Neural progenitor cell (in vitro differentiated cells): ENCODE data around the gene ELOVL1. TPM values are rescaled to one million over a fixed set of nuclear protein-coding genes. Genes with fewer than 3 reads are reported as not detected.

Experiments used
- DNase-seq: peaks from one replicate; pipeline ENCODE4 v3.0.0-alpha.2; 2016; ENCODE audit warnings: low spot score
- H2AFZ ChIP-seq: fragments of 200-600 bp; sonication (generic); replicated peaks from 2 replicates; pipeline ENCODE4 v1.6.1; 2016; ENCODE audit warnings: antibody characterized with exemption
- H3F3A ChIP-seq: fragments of 200-600 bp; sonication (generic); 2 replicates; pipeline ENCODE4 v1.6.1; 2016; ENCODE audit warnings: antibody characterized with exemption, low read depth
- H3K27ac ChIP-seq: fragments of 200-600 bp; sonication (generic); 2 replicates; pipeline ENCODE4 v1.5.1; 2016; ENCODE audit warnings: mild to moderate bottlenecking
- H3K27me3 ChIP-seq: fragments of 200-600 bp; sonication (generic); 2 replicates; pipeline ENCODE4 v1.6.1; 2016; ENCODE audit warnings: mild to moderate bottlenecking, moderate library complexity
- H3K36me3 ChIP-seq: fragments of 200-600 bp; sonication (generic); 2 replicates; pipeline ENCODE4 v1.5.1; 2016
- H3K4me1 ChIP-seq: fragments of 200-600 bp; sonication (generic); 2 replicates; pipeline ENCODE4 v1.6.1; 2016; ENCODE audit warnings: mixed run types
- H3K4me2 ChIP-seq: fragments of 200-600 bp; sonication (generic); 2 replicates; pipeline ENCODE4 v1.6.1; 2016
- H3K4me3 ChIP-seq: fragments of 200-600 bp; sonication (generic); 2 replicates; pipeline ENCODE4 v1.5.1; 2016
- H3K79me2 ChIP-seq: fragments of 200-600 bp; sonication (generic); 2 replicates; pipeline ENCODE4 v1.6.1; 2016; ENCODE audit warnings: low read depth
- H3K9ac ChIP-seq: fragments of 200-600 bp; sonication (generic); 2 replicates; pipeline ENCODE4 v1.6.1; 2016
- H3K9me3 ChIP-seq: fragments of 200-600 bp; sonication (generic); 2 replicates; pipeline ENCODE4 v1.5.1; 2016; ENCODE audit warnings: low read depth
- H4K20me1 ChIP-seq: fragments of 200-600 bp; sonication (generic); 2 replicates; pipeline ENCODE4 v1.6.1; 2016; ENCODE audit warnings: low read depth
- H3K27ac Mint-ChIP-seq: 3 replicates; pipeline ENCODE4 v1.8.0; 2021; ENCODE audit warnings: mixed read lengths
- H3K27me3 Mint-ChIP-seq: 2 replicates; pipeline ENCODE4 v1.8.0; 2022; ENCODE audit warnings: low read depth, mild to moderate bottlenecking, inconsistent platforms, moderate library complexity, mixed read lengths; ENCODE audit not compliant: insufficient read depth
- H3K36me3 Mint-ChIP-seq: 3 replicates; pipeline ENCODE4 v1.8.0; 2021; ENCODE audit warnings: mixed read lengths
- H3K4me1 Mint-ChIP-seq: 3 replicates; pipeline ENCODE4 v1.8.0; 2021; ENCODE audit warnings: mixed read lengths
- H3K4me3 Mint-ChIP-seq: 3 replicates; pipeline ENCODE4 v1.8.0; 2021; ENCODE audit warnings: mild to moderate bottlenecking, moderate library complexity, mixed read lengths
- H3K9me3 Mint-ChIP-seq: 3 replicates; pipeline ENCODE4 v1.8.0; 2020; ENCODE audit warnings: mixed read lengths
- CTCF ChIP-seq: fragments of 200-600 bp; sonication (generic); IDR thresholded peaks from 2 replicates; pipeline ENCODE4 v1.5.1; 2017; ENCODE audit warnings: antibody characterized with exemption, mild to moderate bottlenecking
- EZH2 ChIP-seq: fragments of 200-600 bp; sonication (generic); IDR thresholded peaks from 2 replicates; pipeline ENCODE4 v1.6.1; 2017; ENCODE audit warnings: antibody characterized with exemption, mild to moderate bottlenecking, moderate library complexity
- EZH2phosphoT487 ChIP-seq: fragments of 200-600 bp; sonication (generic); IDR thresholded peaks from 2 replicates; pipeline ENCODE4 v1.6.1; 2017; ENCODE audit warnings: antibody characterized with exemption
- total RNA-seq: library from RNA; depleted of rRNA; stranded (reverse); fragments of >200 nt; gene quantifications from 2 replicates; pipeline ENCODE4 v1.2.3, GENCODE V29; 2015; ENCODE audit warnings: low replicate concordance

Gene ELOVL1
- total RNA-seq, 1 donor from 2014 or later: 5.6 TPM

- Mint-ChIP-seq H3K36me3 (no peaks in the 10 kb centered on the region), H3K27me3 (peaks cover 3% of the 10 kb centered on the region), H3K4me3 (no peak overlapping the region), H3K9me3 (no peaks in the 10 kb centered on the region), H3K4me1 (no peaks in the 10 kb centered on the region), H3K27ac (no peak overlapping the region)
- no peak overlapping the region for H3K4me2 ChIP-seq
- H3K9me3 ChIP-seq: no peaks in the 10 kb centered on the region
- no peak overlapping the region for H3K27ac ChIP-seq
- no peaks in the 10 kb centered on the region for H4K20me1 ChIP-seq
- no peak overlapping the region for H3K4me3 ChIP-seq
- no peaks in the 10 kb centered on the region for H3K36me3 ChIP-seq
- TF ChIP-seq EZH2 (no peak), EZH2phosphoT487 (no peak), CTCF (peak; percentile 18)
- no peak overlapping the region for H3K9ac ChIP-seq
- H3K79me2 ChIP-seq: no peaks in the 10 kb centered on the region
- no peaks in the 10 kb centered on the region for H3K27me3 ChIP-seq
- H3F3A ChIP-seq: no peaks in the 10 kb centered on the region
- H2AFZ ChIP-seq: no peak overlapping the region
- H3K4me1 ChIP-seq: no peaks in the 10 kb centered on the region
- no peak for DNase-seq
Observed at GRCh38 chr1:43316738-43317520, 50.9 kb downstream of the ELOVL1 start.

- H4K20me1 ChIP-seq: no peaks in the 10 kb centered on the region
- Mint-ChIP-seq H3K36me3 (no peaks in the 10 kb centered on the region), H3K27me3 (no peaks in the 10 kb centered on the region), H3K9me3 (no peaks in the 10 kb centered on the region), H3K4me3 (no peak overlapping the region), H3K27ac (no peak overlapping the region), H3K4me1 (no peaks in the 10 kb centered on the region)
- H3K36me3 ChIP-seq: no peaks in the 10 kb centered on the region
- H3K4me3 ChIP-seq: no peak overlapping the region
- H3K79me2 ChIP-seq: no peaks in the 10 kb centered on the region
- H3K27me3 ChIP-seq: no peaks in the 10 kb centered on the region
- no peak overlapping the region for H3K4me2 ChIP-seq
- TF ChIP-seq CTCF (no peak), EZH2phosphoT487 (no peak), EZH2 (no peak)
- no peak overlapping the region for H3K27ac ChIP-seq
- no peaks in the 10 kb centered on the region for H3F3A ChIP-seq
- no peaks in the 10 kb centered on the region for H3K9me3 ChIP-seq
- H3K9ac ChIP-seq: no peak overlapping the region
- no peaks in the 10 kb centered on the region for H3K4me1 ChIP-seq
- no peak for DNase-seq
- H2AFZ ChIP-seq: no peak overlapping the region
Observed at GRCh38 chr1:43315963-43316737, 51.7 kb downstream of the ELOVL1 start.

GRCh38 chr1:43315481-43315880 is 52.3 kb downstream of the ELOVL1 start:
- Histone ChIP-seq H3K27me3 (no peaks in the 10 kb centered on the region), H3K36me3 (no peaks in the 10 kb centered on the region), H3K9ac (no peak overlapping the region), H3K79me2 (no peaks in the 10 kb centered on the region), H3K9me3 (no peaks in the 10 kb centered on the region), H3K27ac (no peak overlapping the region), H3K4me2 (no peak overlapping the region), H4K20me1 (no peaks in the 10 kb centered on the region), H3F3A (no peaks in the 10 kb centered on the region), H3K4me3 (no peak overlapping the region), H3K4me1 (no peaks in the 10 kb centered on the region), H2AFZ (no peak overlapping the region)
- Mint-ChIP-seq H3K27ac (no peak overlapping the region), H3K9me3 (no peaks in the 10 kb centered on the region), H3K4me1 (no peaks in the 10 kb centered on the region), H3K36me3 (no peaks in the 10 kb centered on the region), H3K27me3 (no peaks in the 10 kb centered on the region), H3K4me3 (no peak overlapping the region)
- DNase-seq: no peak
- TF ChIP-seq CTCF (no peak), EZH2phosphoT487 (no peak), EZH2 (no peak)
